Endothelial cell of umbilical vein (primary cell): ENCODE results near the gene USP34. TPM values are rescaled to one million over a fixed set of nuclear protein-coding genes. Genes with fewer than 3 reads are reported as not detected.

ENCODE experiments used
- BruUV-seq: library from RNA; stranded (reverse); fragments of 400-500 nt; replicated peaks from 2 replicates; lab custom pipeline; 2021; lab: Mats Ljungman, UMichigan
- CTCF ChIA-PET: fragments of 300-600, 350-600 bp; sonication (Branson Sonifier 250); formaldehyde crosslinking; loops from one replicate; lab custom pipeline; 2021; ENCODE audit warnings: antibody characterized with exemption, inconsistent platforms; lab: Charles Lee
- POLR2A ChIA-PET: fragments of 300-600, 350-600 bp; sonication (Branson Sonifier 250); formaldehyde crosslinking; loops from one replicate; lab custom pipeline; 2021; ENCODE audit warnings: antibody characterized with exemption, inconsistent platforms; lab: Charles Lee
- DNase-seq: peaks from one replicate; pipeline ENCODE4 v3.0.0-alpha.2; 2011; ENCODE audit warnings: low read depth, low spot score
- FAIRE-seq: peaks from 2 replicates; lab custom pipeline; 2011; peaks lifted over from hg19 to GRCh38; lab: Jason Lieb, UNC
- H2AFZ ChIP-seq: 2 replicates; pipeline ENCODE4 v1.6.0; 2012; ENCODE audit warnings: low read depth, low read length, control low read depth, inconsistent platforms
- H3K27ac ChIP-seq: 2 replicates; pipeline ENCODE4 v1.5.1; 2011; ENCODE audit warnings: low read depth, mild to moderate bottlenecking, control low read depth, low read length, moderate library complexity; ENCODE audit not compliant: insufficient read depth
- H3K27me3 ChIP-seq, 2 experiments: 2 replicates each; pipeline versions ENCODE4 v1.6.0 to v1.6.1; 2011; ENCODE audit warnings: low read length in 2 of 2, mixed read lengths in 1 of 2; ENCODE audit not compliant: control insufficient read depth in 2 of 2, insufficient read depth in 2 of 2
- H3K36me3 ChIP-seq, 2 experiments: 2 replicates in 1 of 2; 3 replicates in 1 of 2; pipeline ENCODE4 v1.5.1; 2011; ENCODE audit warnings: low read length in 2 of 2, mild to moderate bottlenecking in 1 of 2, moderate library complexity in 1 of 2; ENCODE audit not compliant: control insufficient read depth in 2 of 2, insufficient read depth in 2 of 2; ENCODE audit errors: extremely low read depth in 1 of 2
- H3K4me1 ChIP-seq: 3 replicates; pipeline ENCODE4 v1.5.1; 2011; ENCODE audit warnings: mild to moderate bottlenecking, low read length; ENCODE audit not compliant: control insufficient read depth, insufficient read depth; ENCODE audit errors: extremely low read depth
- H3K4me2 ChIP-seq: 2 replicates; pipeline ENCODE4 v1.6.1; 2011; ENCODE audit warnings: low read length, control low read depth, mixed read lengths; ENCODE audit not compliant: insufficient read depth
- H3K4me3 ChIP-seq, 3 experiments: fragments of 200-600 bp in 1 of 3; sonication (generic), shearing (Covaris generic) in 1 of 3; replicated peaks in 1 of 3; 2 replicates each; pipeline ENCODE4 v1.5.1; 2011 to 2016; ENCODE audit warnings: control low read depth in 3 of 3, low read length in 3 of 3, mild to moderate bottlenecking in 2 of 3, inconsistent platforms in 1 of 3, low read depth in 1 of 3, moderate library complexity in 1 of 3; ENCODE audit not compliant: insufficient read depth in 1 of 3
- H3K79me2 ChIP-seq: 2 replicates; pipeline ENCODE4 v1.6.0; 2012; ENCODE audit warnings: low read length, inconsistent platforms; ENCODE audit not compliant: control insufficient read depth, insufficient read depth
- H3K9ac ChIP-seq: replicated peaks from 2 replicates; pipeline ENCODE3; 2011; ENCODE audit warnings: low read length, control low read depth; ENCODE audit not compliant: insufficient read depth; ENCODE audit errors: extremely low read depth
- H3K9me1 ChIP-seq: replicated peaks from 3 replicates; pipeline ENCODE4 v1.6.0; 2011; ENCODE audit warnings: mild to moderate bottlenecking, low read length; ENCODE audit not compliant: control insufficient read depth, insufficient read depth; ENCODE audit errors: extremely low read depth
- H3K9me3 ChIP-seq: replicated peaks from 2 replicates; pipeline ENCODE4 v1.5.1; 2012; ENCODE audit warnings: low read length, inconsistent platforms; ENCODE audit not compliant: control insufficient read depth, insufficient read depth
- H4K20me1 ChIP-seq: replicated peaks from 2 replicates; pipeline ENCODE3; 2011; ENCODE audit warnings: mild to moderate bottlenecking, low read length; ENCODE audit not compliant: control insufficient read depth, insufficient read depth; ENCODE audit errors: extremely low read depth
- EZH2 ChIP-seq: IDR thresholded peaks from 2 replicates; pipeline ENCODE4 v1.6.1; 2012; ENCODE audit warnings: borderline replicate concordance, low read depth, mild to moderate bottlenecking, moderate library complexity, low read length, inconsistent platforms; ENCODE audit not compliant: severe bottlenecking
- FOS ChIP-seq: IDR thresholded peaks from 2 replicates; pipeline ENCODE4 v1.6.1; 2011; ENCODE audit warnings: mild to moderate bottlenecking, low read length, moderate library complexity, borderline replicate concordance; ENCODE audit not compliant: insufficient read depth
- GATA2 ChIP-seq: IDR thresholded peaks from 2 replicates; pipeline ENCODE4 v1.7.0; 2011; ENCODE audit warnings: low read depth, mild to moderate bottlenecking, moderate library complexity, mixed read lengths, low read length; ENCODE audit not compliant: insufficient read length, insufficient read depth
- JUN ChIP-seq: IDR thresholded peaks from 2 replicates; pipeline ENCODE4 v1.6.1; 2011; ENCODE audit warnings: borderline replicate concordance, low read depth; ENCODE audit not compliant: insufficient read length, insufficient read depth
- MYC ChIP-seq: IDR thresholded peaks from one replicate; pipeline ENCODE4 v1.6.1; 2011; ENCODE audit warnings: mild to moderate bottlenecking, low read depth, low read length
- POLR2A ChIP-seq: IDR thresholded peaks from 2 replicates; pipeline ENCODE4 v1.6.1; 2012; ENCODE audit warnings: low read depth, mild to moderate bottlenecking, control low read depth, low read length
- POLR2AphosphoS5 ChIP-seq: IDR thresholded peaks from 2 replicates; pipeline ENCODE4 v1.6.1; 2012; ENCODE audit warnings: low read depth, mild to moderate bottlenecking, control low read depth, low read length, moderate library complexity; ENCODE audit not compliant: insufficient read depth
- dilution Hi-C: fragments of 300-500 bp; cut with MboI; formaldehyde crosslinking; loops from one replicate; pipeline ENCODE4 v1.15.0; 2019; ENCODE audit warnings: low sequenced_read_pairs; ENCODE audit not compliant: extremely low pct_ligation_motif_present
- intact Hi-C: fragments of 100-400 bp; cut with micrococcal nuclease; formaldehyde crosslinking; loops from one replicate; pipeline ENCODE4 v1.10.0; 2022
- polyA plus RNA-seq, 4 experiments: library from polyadenylated mRNA; depleted of rRNA in 3 of 4; stranded (reverse) in 3 of 4; unstranded in 1 of 4; fragments of >200 nt; gene quantifications; 2 replicates each; pipeline versions ENCODE4 v1.2.1 to v1.2.3, GENCODE V29; 2011 to 2012; ENCODE audit warnings: missing spikeins in 1 of 4
- total RNA-seq: library from RNA; stranded (reverse); gene quantifications from 2 replicates; pipeline ENCODE4 v1.2.3, GENCODE V29; 2021
- TF ChIP-seq, protein P1 (sequence below), 2 donors: IDR thresholded peaks; 1 replicate in 1 of 2; 2 replicates in 1 of 2; pipeline ENCODE4 v1.5.1; 2011; ENCODE audit warnings: low read length in 2 of 2, mild to moderate bottlenecking in 2 of 2, moderate library complexity in 2 of 2, control low read depth in 1 of 2, inconsistent platforms in 1 of 2, low read depth in 1 of 2; ENCODE audit not compliant: insufficient read depth in 1 of 2; ENCODE audit errors: extremely low read depth in 1 of 2
- TF ChIP-seq, protein P2 (sequence below): IDR thresholded peaks from 2 replicates; pipeline ENCODE4 v1.6.1; 2011; ENCODE audit not compliant: insufficient read depth, insufficient read length

The USP34 gene
- total and polyA plus RNA-seq, 2 donors (not counting 3 experiments of a cell fraction or from before 2014, with no cell fraction given), result 46.3 to 96.9 TPM

- Histone ChIP-seq H3K27me3 (no peaks in the 10 kb centered on the region), H3K79me2 (no peaks in the 10 kb centered on the region), H4K20me1 (no peaks in the 10 kb centered on the region), H3K4me3 (no peak within 1 kb of the TSS), H3K4me1 (no peaks in the 10 kb centered on the region), H3K9me1 (no peaks in the 10 kb centered on the region), H3K27ac (no peak within 1 kb of the TSS), H3K36me3 (no peaks in the 10 kb centered on the region), H3K9me3 (no peaks in the 10 kb centered on the region), H2AFZ (no peak within 1 kb of the TSS), H3K9ac (no peak within 1 kb of the TSS), H3K4me2 (no peak within 1 kb of the TSS)
- POLR2A ChIA-PET, result no interaction called here
- no peak for DNase-seq
- dilution Hi-C loops, result no loop called here
- no TSS peak for BruUV-seq
- no peak for FAIRE-seq
- intact Hi-C loops, result no loop called here
- TF ChIP-seq JUN, result no peak
- TF ChIP-seq POLR2A, result no peak
- TF ChIP-seq EZH2, result no peak
- no peak for TF ChIP-seq MYC
- TF ChIP-seq, protein P1, sequence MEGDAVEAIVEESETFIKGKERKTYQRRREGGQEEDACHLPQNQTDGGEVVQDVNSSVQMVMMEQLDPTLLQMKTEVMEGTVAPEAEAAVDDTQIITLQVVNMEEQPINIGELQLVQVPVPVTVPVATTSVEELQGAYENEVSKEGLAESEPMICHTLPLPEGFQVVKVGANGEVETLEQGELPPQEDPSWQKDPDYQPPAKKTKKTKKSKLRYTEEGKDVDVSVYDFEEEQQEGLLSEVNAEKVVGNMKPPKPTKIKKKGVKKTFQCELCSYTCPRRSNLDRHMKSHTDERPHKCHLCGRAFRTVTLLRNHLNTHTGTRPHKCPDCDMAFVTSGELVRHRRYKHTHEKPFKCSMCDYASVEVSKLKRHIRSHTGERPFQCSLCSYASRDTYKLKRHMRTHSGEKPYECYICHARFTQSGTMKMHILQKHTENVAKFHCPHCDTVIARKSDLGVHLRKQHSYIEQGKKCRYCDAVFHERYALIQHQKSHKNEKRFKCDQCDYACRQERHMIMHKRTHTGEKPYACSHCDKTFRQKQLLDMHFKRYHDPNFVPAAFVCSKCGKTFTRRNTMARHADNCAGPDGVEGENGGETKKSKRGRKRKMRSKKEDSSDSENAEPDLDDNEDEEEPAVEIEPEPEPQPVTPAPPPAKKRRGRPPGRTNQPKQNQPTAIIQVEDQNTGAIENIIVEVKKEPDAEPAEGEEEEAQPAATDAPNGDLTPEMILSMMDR (IDR thresholded peaks at IDR 0.05; ENCODE audit: extremely low read depth in 1 of 2, insufficient read depth in 1 of 2, low read depth in 1 of 2, low read length in 2 of 2), result no peak
- no peak for TF ChIP-seq POLR2AphosphoS5
- TF ChIP-seq FOS, result no peak
- TF ChIP-seq GATA2, result no peak
- TF ChIP-seq, protein P2, sequence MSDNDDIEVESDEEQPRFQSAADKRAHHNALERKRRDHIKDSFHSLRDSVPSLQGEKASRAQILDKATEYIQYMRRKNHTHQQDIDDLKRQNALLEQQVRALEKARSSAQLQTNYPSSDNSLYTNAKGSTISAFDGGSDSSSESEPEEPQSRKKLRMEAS, result no peak
- CTCF ChIA-PET, result interaction anchor here (1.3 kb wide), 1 partner anchor 12 kb away, joined by 3 read pairs; no protein-coding TSS in a partner anchor
These were observed 309.0 kb downstream of the USP34 start, which contains the start of gene C2orf74 for GRCh38 chr2:61161888-61162287. C2orf74 (plus strand) TSS chr2:61162188; CDS start chr2:61162515, 327 bp downstream.
